Right lobe of liver (tissue), 6 donors: Measurements from ENCODE around the gene FMN1. TPM values are rescaled to one million over a fixed set of nuclear protein-coding genes. Genes with fewer than 3 reads are reported as not detected.
A peak's percentile ranks its signal among the peaks of the same experiment; 100 is the strongest.

Experiments
- ATAC-seq, 4 donors: fragments of 200-7000 bp; cut with Tn5 transposase; one replicate each; pipeline ENCODE4 v1.9.1; 2020; ENCODE audit warnings: mild to moderate bottlenecking in 4 of 4, moderate library complexity in 4 of 4
- DNase-seq, 3 donors: peaks; one replicate each; pipeline ENCODE4 v3.0.0-alpha.2; 2020
- H3K27ac ChIP-seq, 3 donors: fragments of 200-600 bp; one replicate each; pipeline ENCODE4 v1.8.0; 2022
- H3K27me3 ChIP-seq, 2 donors: fragments of 200-600 bp; one replicate each; pipeline ENCODE4 v1.8.0; 2022
- H3K36me3 ChIP-seq, 4 donors: fragments of 200-600 bp; sonication (generic) in 1 of 4; one replicate each; pipeline versions ENCODE4 v1.5.1 to v1.8.0; 2017 to 2022; ENCODE audit warnings: control low read depth in 1 of 4
- H3K4me1 ChIP-seq, 4 donors: fragments of 200-600 bp; sonication (generic) in 1 of 4; one replicate each; pipeline versions ENCODE4 v1.5.1 to v1.8.0; 2017 to 2022; ENCODE audit warnings: control low read depth in 1 of 4
- H3K4me3 ChIP-seq, 3 donors: fragments of 200-600 bp; one replicate each; pipeline ENCODE4 v1.8.0; 2022
- H3K9me3 ChIP-seq, 4 donors: fragments of 200-600 bp; sonication (generic) in 1 of 4; one replicate each; pipeline versions ENCODE4 v1.5.1 to v1.8.0; 2017 to 2022; ENCODE audit warnings: control low read depth in 1 of 4
- POLR2A ChIP-seq: fragments of 450-650 bp; IDR thresholded peaks from one replicate; pipeline ENCODE4 v1.6.1; 2017; ENCODE audit warnings: antibody characterized with exemption, mild to moderate bottlenecking
- WGBS: methylation state at CpG from one replicate; pipeline ENCODE4 v1.1.6; 2018; ENCODE audit warnings: low coverage, low lambda C conversion rate; ENCODE audit not compliant: insufficient coverage; ENCODE audit errors: missing lambda C conversion rate; 5-methylcytosine and 5-hydroxymethylcytosine counted together
- intact Hi-C, 2 donors: fragments of 100-400 bp; cut with DNase I; formaldehyde crosslinking; loops; one replicate each; pipeline versions ENCODE4 v1.11.2 to v1.14.1; 2022
- total RNA-seq, 6 experiments: library from RNA; depleted of rRNA in 2 of 6; stranded (reverse); fragments of >200 nt in 2 of 6; fragmentation: NEBNext Ultra II Directional in 3 of 6; extraction: Animal tissue kit (Norgen Biotek cat#: 25700) in 3 of 6; gene quantifications; one replicate each; pipeline versions ENCODE4 v1.1.0 to v1.2.4, GENCODE V29; 2016 to 2023
- TF ChIP-seq, protein P1 (sequence below), 4 donors: fragments of 200-600 bp in 3 of 4; fragments of 450-650 bp in 1 of 4; IDR thresholded peaks; one replicate each; pipeline versions ENCODE4 v1.5.1 to v1.8.0; 2016 to 2022; ENCODE audit warnings: antibody characterized with exemption in 4 of 4, mild to moderate bottlenecking in 2 of 4
- donor health status: DM: no; HTN: yes; CAD: no.
- donor health status: DM: no; HTN: no; CAD: no.
- donor health status: DM: no; HTN: no; CAD: no.
- donor health status: DM: no; HTN: yes; CAD: no.
- donor health status: DM: no; HTN: yes; CAD: no.

The FMN1 gene
- total RNA-seq, 6 experiments from 2014 or later, result 1.1 to 6.8 (median 3.1) TPM

DNA sequence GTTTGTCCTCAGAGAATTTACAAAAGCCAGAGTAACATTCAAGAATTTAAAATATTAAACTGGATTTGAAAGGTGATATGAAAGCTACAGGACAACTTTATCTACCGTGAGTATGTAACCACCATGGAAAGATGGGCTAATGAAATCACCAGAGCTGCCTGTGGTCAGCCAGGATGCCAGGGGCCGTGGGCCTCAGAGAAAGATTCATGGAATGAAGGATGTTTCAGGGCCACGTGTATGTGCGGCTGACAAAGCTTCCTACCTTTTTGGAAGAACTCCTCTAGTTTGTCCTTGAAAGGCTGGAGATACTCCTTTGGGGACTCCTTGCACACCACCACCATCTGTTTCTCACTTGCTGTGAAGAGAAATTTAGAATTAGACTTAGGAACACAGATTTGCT lies 337.8 kb downstream of the FMN1 start:
- Histone ChIP-seq H3K4me1 (no peaks in the 10 kb centered on the region), H3K4me3 (no peak overlapping the region), H3K9me3 (no peaks in the 10 kb centered on the region), H3K36me3 (no peaks in the 10 kb centered on the region), H3K27ac (no peak overlapping the region), H3K27me3 (no peaks in the 10 kb centered on the region)
- intact Hi-C loops, result no loop called here
- ATAC-seq (no peak), DNase-seq (no peak)
- WGBS, result 94% methylated on average over 2 of the region's 4 CpGs
- TF ChIP-seq POLR2A, result no peak
- TF ChIP-seq, protein P1, sequence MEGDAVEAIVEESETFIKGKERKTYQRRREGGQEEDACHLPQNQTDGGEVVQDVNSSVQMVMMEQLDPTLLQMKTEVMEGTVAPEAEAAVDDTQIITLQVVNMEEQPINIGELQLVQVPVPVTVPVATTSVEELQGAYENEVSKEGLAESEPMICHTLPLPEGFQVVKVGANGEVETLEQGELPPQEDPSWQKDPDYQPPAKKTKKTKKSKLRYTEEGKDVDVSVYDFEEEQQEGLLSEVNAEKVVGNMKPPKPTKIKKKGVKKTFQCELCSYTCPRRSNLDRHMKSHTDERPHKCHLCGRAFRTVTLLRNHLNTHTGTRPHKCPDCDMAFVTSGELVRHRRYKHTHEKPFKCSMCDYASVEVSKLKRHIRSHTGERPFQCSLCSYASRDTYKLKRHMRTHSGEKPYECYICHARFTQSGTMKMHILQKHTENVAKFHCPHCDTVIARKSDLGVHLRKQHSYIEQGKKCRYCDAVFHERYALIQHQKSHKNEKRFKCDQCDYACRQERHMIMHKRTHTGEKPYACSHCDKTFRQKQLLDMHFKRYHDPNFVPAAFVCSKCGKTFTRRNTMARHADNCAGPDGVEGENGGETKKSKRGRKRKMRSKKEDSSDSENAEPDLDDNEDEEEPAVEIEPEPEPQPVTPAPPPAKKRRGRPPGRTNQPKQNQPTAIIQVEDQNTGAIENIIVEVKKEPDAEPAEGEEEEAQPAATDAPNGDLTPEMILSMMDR (IDR thresholded peaks at IDR 0.05), result no peak

DNA sequence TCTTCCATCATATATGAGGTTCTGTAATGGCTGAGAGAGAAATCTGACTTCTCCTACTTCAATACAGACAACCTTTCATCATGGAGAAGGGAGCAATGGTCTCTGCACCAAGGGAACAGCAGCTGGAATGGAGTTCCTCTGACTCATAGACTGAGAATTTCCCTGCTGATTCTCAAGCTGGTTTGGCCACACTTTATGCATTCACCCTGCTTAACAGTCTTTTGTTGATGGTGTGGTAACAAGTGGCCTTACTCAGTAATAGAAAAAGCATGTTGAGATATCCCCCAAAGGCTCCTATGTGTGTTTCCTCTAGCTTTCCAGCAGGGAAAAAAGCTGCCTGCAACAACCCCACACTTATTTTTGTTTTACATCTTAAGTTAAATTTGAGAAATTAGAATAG lies 338.6 kb downstream of the FMN1 start:
- no peaks in the 10 kb centered on the region for H3K27me3 ChIP-seq
- DNase-seq (no peak), ATAC-seq (peak in 1 of 4 donors; percentile 45)
- no peak overlapping the region for H3K27ac ChIP-seq
- H3K4me1 ChIP-seq, result no peaks in the 10 kb centered on the region
- H3K4me3 ChIP-seq, result no peak overlapping the region
- H3K9me3 ChIP-seq, result no peaks in the 10 kb centered on the region
- intact Hi-C loops, result no loop called here
- H3K36me3 ChIP-seq, result no peaks in the 10 kb centered on the region
- TF ChIP-seq POLR2A, result no peak
- TF ChIP-seq, protein P1 (IDR thresholded peaks at IDR 0.05), result no peak

- DNase-seq (no peak), ATAC-seq (no peak)
- H3K4me3 ChIP-seq, result no peak overlapping the region
- no peaks in the 10 kb centered on the region for H3K27me3 ChIP-seq
- WGBS, result 75% methylated on average over 3 of the region's 3 CpGs
- H3K4me1 ChIP-seq, result no peaks in the 10 kb centered on the region
- H3K27ac ChIP-seq, result no peak overlapping the region
- intact Hi-C loops, result no loop called here
- TF ChIP-seq POLR2A, result no peak
- TF ChIP-seq, protein P1 (IDR thresholded peaks at IDR 0.05), result no peak
- H3K9me3 ChIP-seq, result no peaks in the 10 kb centered on the region
- H3K36me3 ChIP-seq, result no peaks in the 10 kb centered on the region
Measured at GRCh38 chr15:32853592-32853991, 340.9 kb downstream of the FMN1 start.

- intact Hi-C loops, result no loop called here
- no peaks in the 10 kb centered on the region for H3K4me1 ChIP-seq
- no peak overlapping the region for H3K4me3 ChIP-seq
- ATAC-seq, result no peak
- 75% methylated on average over 3 of the region's 3 CpGs for WGBS
- DNase-seq, result no peak
- no peak overlapping the region for H3K27ac ChIP-seq
- H3K27me3 ChIP-seq, result no peaks in the 10 kb centered on the region
- H3K36me3 ChIP-seq, result no peaks in the 10 kb centered on the region
- TF ChIP-seq, protein P1 (IDR thresholded peaks at IDR 0.05), result no peak
- TF ChIP-seq POLR2A, result no peak
- H3K9me3 ChIP-seq, result no peaks in the 10 kb centered on the region
Measured at GRCh38 chr15:32852771-32853170, 341.7 kb downstream of the FMN1 start.

DNA sequence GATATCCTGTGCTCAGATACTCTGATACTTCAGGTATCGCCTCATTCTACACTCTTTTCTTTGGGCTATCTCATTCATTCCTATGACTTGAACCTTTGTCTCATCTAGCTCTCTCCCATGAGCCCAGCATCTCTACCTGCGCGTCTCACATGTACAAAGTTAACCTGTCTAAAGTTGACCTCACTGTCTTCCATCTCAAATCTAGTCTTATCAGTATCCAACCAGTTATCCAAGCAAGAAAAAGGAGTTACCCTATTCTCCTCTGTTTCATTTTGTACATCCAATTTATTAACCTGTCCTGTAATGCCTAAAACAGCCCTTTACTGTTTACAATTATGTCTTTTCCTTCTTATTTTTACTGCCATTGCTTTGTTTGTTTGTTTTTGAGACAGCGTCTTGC lies 342.5 kb downstream of the FMN1 start:
- Histone ChIP-seq H3K9me3 (no peaks in the 10 kb centered on the region), H3K27me3 (no peaks in the 10 kb centered on the region), H3K27ac (no peak overlapping the region), H3K36me3 (no peaks in the 10 kb centered on the region), H3K4me1 (no peaks in the 10 kb centered on the region), H3K4me3 (no peak overlapping the region)
- WGBS, result 89% methylated on average over 4 of the region's 4 CpGs
- TF ChIP-seq POLR2A, result no peak
- TF ChIP-seq, protein P1 (IDR thresholded peaks at IDR 0.05), result no peak
- intact Hi-C loops, result no loop called here
- ATAC-seq (no peak), DNase-seq (no peak)
